ENCODE data around the gene ERO1B.
"Not testable (repeated sequence)": the region's sequence is repeated elsewhere in the genome, so short reads cannot be mapped to it uniquely, and the experiment has no call there.

Gene ERO1B
- total RNA-seq, result 25.7 to 44.9 (median 38.7) reads per million in 4 experiments

- peak; percentile 96 for DNase-seq
Observed at GRCh38 chr1:236281654-236282424, at the start of gene ERO1B. TSS of gene ERO1B (minus strand) at chr1:236281958. CDS start at chr1:236281783, 175 bp downstream.

GRCh38 chr1:236331412-236331811 is 49.7 kb upstream of the ERO1B start:
- DNase-seq, result not testable (repeated sequence)

GRCh38 chr1:236326432-236326831 is 44.7 kb upstream of the ERO1B start:
- no peak for DNase-seq

- no peak for DNase-seq
Observed at GRCh38 chr1:236325567-236325966, 43.8 kb upstream of the ERO1B start.

- no peak for DNase-seq
Observed at GRCh38 chr1:236323819-236324411, 42.2 kb upstream of the ERO1B start.

GRCh38 chr1:236322566-236323409 is 41.0 kb upstream of the ERO1B start:
- DNase-seq, result no peak

GRCh38 chr1:236321101-236321500 is 39.3 kb upstream of the ERO1B start:
- DNase-seq, result no peak

- no peak for DNase-seq
Observed at GRCh38 chr1:236320671-236321070, 38.9 kb upstream of the ERO1B start.

- DNase-seq, result no peak
Observed at GRCh38 chr1:236320214-236320613, 38.5 kb upstream of the ERO1B start.

GRCh38 chr1:236316437-236316836 is 34.7 kb upstream of the ERO1B start:
- no peak for DNase-seq

- no peak for DNase-seq
Observed at GRCh38 chr1:236315518-236315917, 33.8 kb upstream of the ERO1B start.

GRCh38 chr1:236315092-236315491 is 33.3 kb upstream of the ERO1B start:
- no peak for DNase-seq

GRCh38 chr1:236314050-236314449 is 32.3 kb upstream of the ERO1B start:
- not testable (repeated sequence) for DNase-seq

GRCh38 chr1:236313427-236313826 is 31.7 kb upstream of the ERO1B start:
- DNase-seq, result no peak

- DNase-seq, result no peak
Observed at GRCh38 chr1:236311040-236311439, 29.3 kb upstream of the ERO1B start.

GRCh38 chr1:236308827-236309226 is 27.1 kb upstream of the ERO1B start:
- DNase-seq, result no peak

- DNase-seq, result no peak
Observed at GRCh38 chr1:236307435-236307834, 25.7 kb upstream of the ERO1B start.

GRCh38 chr1:236304682-236305081 is 22.9 kb upstream of the ERO1B start:
- no peak for DNase-seq

- DNase-seq, result no peak
Observed at GRCh38 chr1:236303675-236304074, 21.9 kb upstream of the ERO1B start.

- DNase-seq, result no peak
Observed at GRCh38 chr1:236302941-236303340, 21.2 kb upstream of the ERO1B start.

GRCh38 chr1:236301958-236302335 is 20.2 kb upstream of the ERO1B start:
- DNase-seq, result no peak

- DNase-seq, result no peak
Observed at GRCh38 chr1:236301080-236301957, 19.6 kb upstream of the ERO1B start.

GRCh38 chr1:236297161-236297560 is 15.4 kb upstream of the ERO1B start:
- no peak for DNase-seq

Data from effector CD8-positive, alpha-beta T cell (primary cell).